ENCODE measurements around the gene GARIN6.

GARIN6 gene
- long read RNA-seq = 0 reads

DNA sequence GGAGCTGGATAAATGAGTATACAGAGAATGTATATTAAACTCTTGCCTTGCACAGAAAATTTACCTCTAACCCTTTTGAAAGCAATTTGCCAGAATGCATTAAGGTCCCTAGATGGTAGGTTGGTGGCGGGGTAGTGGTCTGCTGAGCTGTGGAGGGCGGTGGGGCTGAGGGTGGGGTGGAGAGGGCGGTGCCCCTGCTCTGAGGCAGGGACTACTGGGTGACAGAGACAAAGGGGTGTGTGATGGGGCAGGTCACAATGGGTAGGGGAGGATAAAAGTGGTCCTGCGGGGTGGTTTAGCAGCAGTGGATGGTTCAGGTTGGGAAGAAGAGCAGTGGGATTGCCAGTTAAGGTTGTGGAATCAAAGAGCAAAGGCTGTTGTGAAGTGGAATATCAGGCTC lies at the start of gene GARIN6:
Gene GARIN6, plus strand, starts transcription at position 301 of the 400 bp plus-strand sequence. CDS start 422 bp downstream, outside the sequence.
- Histone ChIP-seq H3K4me3 (replicated peaks; ENCODE audit: insufficient read depth, low read length) (no peak within 1 kb of the TSS), H3K27ac (replicated peaks) (no peak within 1 kb of the TSS), H3K27me3 (ENCODE audit: insufficient read depth, poor library complexity, severe bottlenecking) (no peaks in the 10 kb centered on the region)
- no peak for DNase-seq (ENCODE audit: low read depth in 1 of 2, low spot score in 1 of 2)
- TF ChIP-seq CTCF (IDR thresholded peaks at IDR 0.05; ENCODE audit: insufficient read depth, low read length) = no peak

DNA sequence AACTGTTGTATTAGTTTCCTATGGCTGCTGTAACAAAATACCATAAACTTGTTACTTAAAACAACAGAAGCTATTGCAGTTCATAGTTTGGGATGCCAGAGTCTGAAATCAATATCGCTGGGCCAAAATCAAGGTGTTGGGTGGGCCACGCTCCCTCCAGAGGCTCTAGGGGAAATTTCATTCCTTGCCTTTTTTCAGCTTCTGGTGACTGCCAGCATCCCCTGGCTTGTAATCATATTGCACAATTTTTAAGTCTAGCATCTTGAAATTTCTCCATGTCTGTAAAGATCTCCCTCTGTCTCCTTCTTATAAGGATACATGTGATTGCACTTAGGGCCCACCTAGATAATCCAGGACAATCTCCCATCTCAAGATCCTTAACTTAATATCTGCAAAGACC lies 48.8 kb upstream of the GARIN6 start:
- TF ChIP-seq, protein P1, sequence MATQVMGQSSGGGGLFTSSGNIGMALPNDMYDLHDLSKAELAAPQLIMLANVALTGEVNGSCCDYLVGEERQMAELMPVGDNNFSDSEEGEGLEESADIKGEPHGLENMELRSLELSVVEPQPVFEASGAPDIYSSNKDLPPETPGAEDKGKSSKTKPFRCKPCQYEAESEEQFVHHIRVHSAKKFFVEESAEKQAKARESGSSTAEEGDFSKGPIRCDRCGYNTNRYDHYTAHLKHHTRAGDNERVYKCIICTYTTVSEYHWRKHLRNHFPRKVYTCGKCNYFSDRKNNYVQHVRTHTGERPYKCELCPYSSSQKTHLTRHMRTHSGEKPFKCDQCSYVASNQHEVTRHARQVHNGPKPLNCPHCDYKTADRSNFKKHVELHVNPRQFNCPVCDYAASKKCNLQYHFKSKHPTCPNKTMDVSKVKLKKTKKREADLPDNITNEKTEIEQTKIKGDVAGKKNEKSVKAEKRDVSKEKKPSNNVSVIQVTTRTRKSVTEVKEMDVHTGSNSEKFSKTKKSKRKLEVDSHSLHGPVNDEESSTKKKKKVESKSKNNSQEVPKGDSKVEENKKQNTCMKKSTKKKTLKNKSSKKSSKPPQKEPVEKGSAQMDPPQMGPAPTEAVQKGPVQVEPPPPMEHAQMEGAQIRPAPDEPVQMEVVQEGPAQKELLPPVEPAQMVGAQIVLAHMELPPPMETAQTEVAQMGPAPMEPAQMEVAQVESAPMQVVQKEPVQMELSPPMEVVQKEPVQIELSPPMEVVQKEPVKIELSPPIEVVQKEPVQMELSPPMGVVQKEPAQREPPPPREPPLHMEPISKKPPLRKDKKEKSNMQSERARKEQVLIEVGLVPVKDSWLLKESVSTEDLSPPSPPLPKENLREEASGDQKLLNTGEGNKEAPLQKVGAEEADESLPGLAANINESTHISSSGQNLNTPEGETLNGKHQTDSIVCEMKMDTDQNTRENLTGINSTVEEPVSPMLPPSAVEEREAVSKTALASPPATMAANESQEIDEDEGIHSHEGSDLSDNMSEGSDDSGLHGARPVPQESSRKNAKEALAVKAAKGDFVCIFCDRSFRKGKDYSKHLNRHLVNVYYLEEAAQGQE (IDR thresholded peaks at IDR 0.05; ENCODE audit: insufficient replicate concordance, low read depth) = no peak
- TF ChIP-seq POLR2AphosphoS5 (IDR thresholded peaks at IDR 0.05; ENCODE audit: low read depth) = no peak
- TF ChIP-seq SPI1 (IDR thresholded peaks at IDR 0.05; ENCODE audit: borderline replicate concordance, low read depth) = no peak
- TF ChIP-seq CTCF (IDR thresholded peaks at IDR 0.05; ENCODE audit: insufficient read depth, low read length) = no peak
- TF ChIP-seq GABPA (IDR thresholded peaks at IDR 0.05; ENCODE audit: low read depth) = no peak
- H3K4me3 ChIP-seq (replicated peaks; ENCODE audit: insufficient read depth, low read length) = no peak overlapping the region
- H3K27me3 ChIP-seq (ENCODE audit: insufficient read depth, poor library complexity, severe bottlenecking) = no peaks in the 10 kb centered on the region
- no peak overlapping the region for H3K27ac ChIP-seq (replicated peaks)
- DNase-seq (ENCODE audit: low read depth in 1 of 2, low spot score in 1 of 2) = no peak

GRCh38 chr12:99600388-99600787 lies 47.2 kb upstream of the GARIN6 start:
- Histone ChIP-seq H3K27ac (replicated peaks) (no peak overlapping the region), H3K4me3 (replicated peaks; ENCODE audit: insufficient read depth, low read length) (no peak overlapping the region), H3K27me3 (ENCODE audit: insufficient read depth, poor library complexity, severe bottlenecking) (no peaks in the 10 kb centered on the region)
- no peak for DNase-seq (ENCODE audit: low read depth in 1 of 2, low spot score in 1 of 2)
- TF ChIP-seq CTCF (IDR thresholded peaks at IDR 0.05; ENCODE audit: insufficient read depth, low read length) (no peak), POLR2AphosphoS5 (IDR thresholded peaks at IDR 0.05; ENCODE audit: low read depth) (no peak), SPI1 (IDR thresholded peaks at IDR 0.05; ENCODE audit: borderline replicate concordance, low read depth) (no peak), GABPA (IDR thresholded peaks at IDR 0.05; ENCODE audit: low read depth) (no peak)
- TF ChIP-seq, protein P1 (IDR thresholded peaks at IDR 0.05; ENCODE audit: insufficient replicate concordance, low read depth) = no peak

- H3K27ac ChIP-seq (replicated peaks) = no peak overlapping the region
- H3K4me3 ChIP-seq (replicated peaks; ENCODE audit: insufficient read depth, low read length) = no peak overlapping the region
- TF ChIP-seq CTCF (IDR thresholded peaks at IDR 0.05; ENCODE audit: insufficient read depth, low read length) (no peak), SPI1 (IDR thresholded peaks at IDR 0.05; ENCODE audit: borderline replicate concordance, low read depth) (no peak), GABPA (IDR thresholded peaks at IDR 0.05; ENCODE audit: low read depth) (no peak), POLR2AphosphoS5 (IDR thresholded peaks at IDR 0.05; ENCODE audit: low read depth) (no peak)
- TF ChIP-seq, protein P1 (IDR thresholded peaks at IDR 0.05; ENCODE audit: insufficient replicate concordance, low read depth) = no peak
- H3K27me3 ChIP-seq (ENCODE audit: insufficient read depth, poor library complexity, severe bottlenecking) = no peaks in the 10 kb centered on the region
- no peak for DNase-seq (ENCODE audit: low read depth in 1 of 2, low spot score in 1 of 2)
Measured at GRCh38 chr12:99609455-99610181, 37.9 kb upstream of the GARIN6 start.

Data from HL-60 (cell line).